H1 (cell line): ENCODE data around the gene KIFC1.

Source experiments
- CHD1 ChIP-seq: IDR thresholded peaks from 2 replicates; pipeline ENCODE4 v1.6.1; 2012; ENCODE audit warnings: low read depth, low read length, improper control_type of control experiment
- GABPA ChIP-seq: IDR thresholded peaks from 2 replicates; pipeline ENCODE4 v1.6.1; 2011; ENCODE audit warnings: mild to moderate bottlenecking, low read length, moderate library complexity, borderline replicate concordance; ENCODE audit not compliant: insufficient read depth
- GTF2F1 ChIP-seq: IDR thresholded peaks from 2 replicates; pipeline ENCODE4 v1.6.1; 2012; ENCODE audit warnings: low read depth, low read length, improper control_type of control experiment, borderline replicate concordance
- HDAC6 ChIP-seq: IDR thresholded peaks from one replicate; pipeline ENCODE4 v1.7.1; 2012; ENCODE audit warnings: low read depth, mild to moderate bottlenecking, inconsistent platforms, low read length, moderate library complexity
- MAX ChIP-seq: IDR thresholded peaks from 2 replicates; pipeline ENCODE4 v1.6.1; 2012; ENCODE audit warnings: inconsistent platforms
- NRF1 ChIP-seq: IDR thresholded peaks from 2 replicates; pipeline ENCODE4 v1.6.1; 2011; ENCODE audit warnings: mild to moderate bottlenecking, low read depth, low read length, improper control_type of control experiment
- POLR2A ChIP-seq, 2 experiments: IDR thresholded peaks; 1 replicate in 1 of 2; 2 replicates in 1 of 2; pipeline ENCODE4 v1.6.1; 2011; ENCODE audit warnings: low read depth in 2 of 2, low read length in 2 of 2, mild to moderate bottlenecking in 2 of 2; ENCODE audit errors: control extremely low read depth in 1 of 2
- POLR2AphosphoS5 ChIP-seq: IDR thresholded peaks from 2 replicates; pipeline ENCODE4 v1.6.1; 2011; ENCODE audit warnings: low read depth, low read length
- SIX5 ChIP-seq: IDR thresholded peaks from 2 replicates; pipeline ENCODE4 v1.6.1; 2011; ENCODE audit warnings: mild to moderate bottlenecking, low read depth, low read length
- SRF ChIP-seq: IDR thresholded peaks from 2 replicates; pipeline ENCODE4 v1.6.1; 2011; ENCODE audit warnings: mild to moderate bottlenecking, low read depth, low read length, moderate library complexity
- TEAD4 ChIP-seq: IDR thresholded peaks from 2 replicates; pipeline ENCODE4 v1.6.1; 2012; ENCODE audit warnings: low read depth, low read length, inconsistent platforms, mixed read lengths
- YY1 ChIP-seq: IDR thresholded peaks from 2 replicates; pipeline ENCODE4 v1.6.1; 2011; ENCODE audit warnings: low read depth, mild to moderate bottlenecking, low read length
- TF ChIP-seq, protein P1 (sequence below): fragments of 300-600 bp; sonication (generic); IDR thresholded peaks from 2 replicates; pipeline ENCODE4 v1.7.1; 2012; ENCODE audit warnings: low read length, moderate library complexity, mild to moderate bottlenecking, inconsistent platforms; ENCODE audit not compliant: insufficient replicate concordance

DNA sequence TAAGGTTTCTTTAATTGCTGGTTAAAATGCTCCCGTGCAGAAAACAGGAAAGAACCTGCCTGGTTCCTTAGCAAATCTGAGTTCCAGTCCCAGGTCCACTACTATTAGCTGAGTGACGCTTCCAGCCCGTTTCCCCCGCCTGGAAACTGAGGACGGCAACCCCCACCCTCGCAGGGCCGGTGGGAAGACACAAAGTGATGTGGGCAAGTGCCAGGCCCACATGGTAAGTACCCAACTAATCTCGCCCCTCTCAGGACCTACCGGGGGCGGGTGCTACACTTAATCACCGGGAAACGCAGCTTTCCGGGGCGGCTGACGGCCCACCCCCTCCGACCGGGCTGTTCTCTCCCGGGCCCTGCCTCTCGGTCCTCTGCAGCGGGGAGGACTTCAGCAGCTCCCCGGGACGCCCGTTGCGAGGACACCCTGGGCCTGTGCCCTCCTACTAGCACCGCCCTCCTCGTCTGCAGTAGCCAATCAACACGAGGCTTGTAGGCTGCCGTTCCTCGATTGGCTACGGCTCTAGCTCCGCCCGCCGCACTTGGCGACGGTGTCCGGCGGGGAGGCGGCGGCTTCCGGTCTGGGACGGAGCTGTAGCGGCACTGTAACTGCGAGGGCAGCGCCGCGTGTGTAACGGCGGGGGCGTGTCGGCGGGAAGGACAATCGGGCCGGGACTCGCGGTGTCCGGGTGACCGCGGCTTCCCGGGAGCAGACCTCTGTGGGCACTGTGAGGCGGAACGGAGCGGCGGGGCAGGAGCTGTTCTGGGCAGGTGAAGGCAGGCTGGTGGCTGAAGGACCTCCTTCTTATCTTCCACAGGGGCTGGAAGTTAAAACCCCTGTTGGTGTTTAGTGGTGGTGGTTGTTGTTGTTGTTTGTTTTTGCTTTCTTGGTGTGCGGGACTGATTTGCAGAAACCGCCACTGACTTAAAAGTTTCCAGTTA lies 62.7 kb downstream of the KIFC1 start, which contains the start of gene ZBTB9:
- TF ChIP-seq POLR2A (IDR thresholded peaks at IDR 0.05; ENCODE audit: control extremely low read depth in 1 of 2, low read depth in 2 of 2, low read length in 2 of 2) (peak; percentile 76 to 78), SIX5 (no peak), YY1 (no peak), GABPA (peak; percentile 52; the same call in 1 of the 2 replicates), POLR2AphosphoS5 (peak; percentile 96), GTF2F1 (no peak), MAX (peak; percentile 89), NRF1 (no peak), TEAD4 (no peak), CHD1 (no peak), HDAC6 (no peak), SRF (no peak)
- TF ChIP-seq, protein P1, sequence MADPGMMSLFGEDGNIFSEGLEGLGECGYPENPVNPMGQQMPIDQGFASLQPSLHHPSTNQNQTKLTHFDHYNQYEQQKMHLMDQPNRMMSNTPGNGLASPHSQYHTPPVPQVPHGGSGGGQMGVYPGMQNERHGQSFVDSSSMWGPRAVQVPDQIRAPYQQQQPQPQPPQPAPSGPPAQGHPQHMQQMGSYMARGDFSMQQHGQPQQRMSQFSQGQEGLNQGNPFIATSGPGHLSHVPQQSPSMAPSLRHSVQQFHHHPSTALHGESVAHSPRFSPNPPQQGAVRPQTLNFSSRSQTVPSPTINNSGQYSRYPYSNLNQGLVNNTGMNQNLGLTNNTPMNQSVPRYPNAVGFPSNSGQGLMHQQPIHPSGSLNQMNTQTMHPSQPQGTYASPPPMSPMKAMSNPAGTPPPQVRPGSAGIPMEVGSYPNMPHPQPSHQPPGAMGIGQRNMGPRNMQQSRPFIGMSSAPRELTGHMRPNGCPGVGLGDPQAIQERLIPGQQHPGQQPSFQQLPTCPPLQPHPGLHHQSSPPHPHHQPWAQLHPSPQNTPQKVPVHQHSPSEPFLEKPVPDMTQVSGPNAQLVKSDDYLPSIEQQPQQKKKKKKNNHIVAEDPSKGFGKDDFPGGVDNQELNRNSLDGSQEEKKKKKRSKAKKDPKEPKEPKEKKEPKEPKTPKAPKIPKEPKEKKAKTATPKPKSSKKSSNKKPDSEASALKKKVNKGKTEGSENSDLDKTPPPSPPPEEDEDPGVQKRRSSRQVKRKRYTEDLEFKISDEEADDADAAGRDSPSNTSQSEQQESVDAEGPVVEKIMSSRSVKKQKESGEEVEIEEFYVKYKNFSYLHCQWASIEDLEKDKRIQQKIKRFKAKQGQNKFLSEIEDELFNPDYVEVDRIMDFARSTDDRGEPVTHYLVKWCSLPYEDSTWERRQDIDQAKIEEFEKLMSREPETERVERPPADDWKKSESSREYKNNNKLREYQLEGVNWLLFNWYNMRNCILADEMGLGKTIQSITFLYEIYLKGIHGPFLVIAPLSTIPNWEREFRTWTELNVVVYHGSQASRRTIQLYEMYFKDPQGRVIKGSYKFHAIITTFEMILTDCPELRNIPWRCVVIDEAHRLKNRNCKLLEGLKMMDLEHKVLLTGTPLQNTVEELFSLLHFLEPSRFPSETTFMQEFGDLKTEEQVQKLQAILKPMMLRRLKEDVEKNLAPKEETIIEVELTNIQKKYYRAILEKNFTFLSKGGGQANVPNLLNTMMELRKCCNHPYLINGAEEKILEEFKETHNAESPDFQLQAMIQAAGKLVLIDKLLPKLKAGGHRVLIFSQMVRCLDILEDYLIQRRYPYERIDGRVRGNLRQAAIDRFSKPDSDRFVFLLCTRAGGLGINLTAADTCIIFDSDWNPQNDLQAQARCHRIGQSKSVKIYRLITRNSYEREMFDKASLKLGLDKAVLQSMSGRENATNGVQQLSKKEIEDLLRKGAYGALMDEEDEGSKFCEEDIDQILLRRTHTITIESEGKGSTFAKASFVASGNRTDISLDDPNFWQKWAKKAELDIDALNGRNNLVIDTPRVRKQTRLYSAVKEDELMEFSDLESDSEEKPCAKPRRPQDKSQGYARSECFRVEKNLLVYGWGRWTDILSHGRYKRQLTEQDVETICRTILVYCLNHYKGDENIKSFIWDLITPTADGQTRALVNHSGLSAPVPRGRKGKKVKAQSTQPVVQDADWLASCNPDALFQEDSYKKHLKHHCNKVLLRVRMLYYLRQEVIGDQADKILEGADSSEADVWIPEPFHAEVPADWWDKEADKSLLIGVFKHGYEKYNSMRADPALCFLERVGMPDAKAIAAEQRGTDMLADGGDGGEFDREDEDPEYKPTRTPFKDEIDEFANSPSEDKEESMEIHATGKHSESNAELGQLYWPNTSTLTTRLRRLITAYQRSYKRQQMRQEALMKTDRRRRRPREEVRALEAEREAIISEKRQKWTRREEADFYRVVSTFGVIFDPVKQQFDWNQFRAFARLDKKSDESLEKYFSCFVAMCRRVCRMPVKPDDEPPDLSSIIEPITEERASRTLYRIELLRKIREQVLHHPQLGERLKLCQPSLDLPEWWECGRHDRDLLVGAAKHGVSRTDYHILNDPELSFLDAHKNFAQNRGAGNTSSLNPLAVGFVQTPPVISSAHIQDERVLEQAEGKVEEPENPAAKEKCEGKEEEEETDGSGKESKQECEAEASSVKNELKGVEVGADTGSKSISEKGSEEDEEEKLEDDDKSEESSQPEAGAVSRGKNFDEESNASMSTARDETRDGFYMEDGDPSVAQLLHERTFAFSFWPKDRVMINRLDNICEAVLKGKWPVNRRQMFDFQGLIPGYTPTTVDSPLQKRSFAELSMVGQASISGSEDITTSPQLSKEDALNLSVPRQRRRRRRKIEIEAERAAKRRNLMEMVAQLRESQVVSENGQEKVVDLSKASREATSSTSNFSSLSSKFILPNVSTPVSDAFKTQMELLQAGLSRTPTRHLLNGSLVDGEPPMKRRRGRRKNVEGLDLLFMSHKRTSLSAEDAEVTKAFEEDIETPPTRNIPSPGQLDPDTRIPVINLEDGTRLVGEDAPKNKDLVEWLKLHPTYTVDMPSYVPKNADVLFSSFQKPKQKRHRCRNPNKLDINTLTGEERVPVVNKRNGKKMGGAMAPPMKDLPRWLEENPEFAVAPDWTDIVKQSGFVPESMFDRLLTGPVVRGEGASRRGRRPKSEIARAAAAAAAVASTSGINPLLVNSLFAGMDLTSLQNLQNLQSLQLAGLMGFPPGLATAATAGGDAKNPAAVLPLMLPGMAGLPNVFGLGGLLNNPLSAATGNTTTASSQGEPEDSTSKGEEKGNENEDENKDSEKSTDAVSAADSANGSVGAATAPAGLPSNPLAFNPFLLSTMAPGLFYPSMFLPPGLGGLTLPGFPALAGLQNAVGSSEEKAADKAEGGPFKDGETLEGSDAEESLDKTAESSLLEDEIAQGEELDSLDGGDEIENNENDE: no peak
